ENCODE data around the gene TEKT5.
"Not testable (repeated sequence)": the region's sequence is repeated elsewhere in the genome, so short reads cannot be mapped to it uniquely, and the experiment has no call there.

The TEKT5 gene

DNA sequence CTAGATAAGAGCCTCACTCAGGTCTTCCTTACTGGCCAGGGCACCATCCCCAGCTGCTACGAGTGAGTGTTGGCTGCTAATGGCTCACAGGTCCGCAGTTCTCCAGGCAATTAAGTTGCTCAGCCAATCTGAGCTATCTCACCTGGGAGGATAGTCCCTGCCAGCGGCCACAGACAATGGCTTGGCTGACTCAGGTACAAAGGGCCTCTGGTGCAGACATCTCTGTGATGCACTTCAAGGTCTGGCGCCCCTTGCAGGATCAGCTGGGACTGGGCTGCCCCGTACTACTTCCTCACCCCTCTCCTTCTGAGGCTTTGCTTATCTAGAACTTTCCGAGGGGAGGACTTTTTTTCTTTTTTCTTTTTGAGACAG, 65.2 kb downstream of the TEKT5 start:
- FAIRE-seq, result no peak

DNA sequence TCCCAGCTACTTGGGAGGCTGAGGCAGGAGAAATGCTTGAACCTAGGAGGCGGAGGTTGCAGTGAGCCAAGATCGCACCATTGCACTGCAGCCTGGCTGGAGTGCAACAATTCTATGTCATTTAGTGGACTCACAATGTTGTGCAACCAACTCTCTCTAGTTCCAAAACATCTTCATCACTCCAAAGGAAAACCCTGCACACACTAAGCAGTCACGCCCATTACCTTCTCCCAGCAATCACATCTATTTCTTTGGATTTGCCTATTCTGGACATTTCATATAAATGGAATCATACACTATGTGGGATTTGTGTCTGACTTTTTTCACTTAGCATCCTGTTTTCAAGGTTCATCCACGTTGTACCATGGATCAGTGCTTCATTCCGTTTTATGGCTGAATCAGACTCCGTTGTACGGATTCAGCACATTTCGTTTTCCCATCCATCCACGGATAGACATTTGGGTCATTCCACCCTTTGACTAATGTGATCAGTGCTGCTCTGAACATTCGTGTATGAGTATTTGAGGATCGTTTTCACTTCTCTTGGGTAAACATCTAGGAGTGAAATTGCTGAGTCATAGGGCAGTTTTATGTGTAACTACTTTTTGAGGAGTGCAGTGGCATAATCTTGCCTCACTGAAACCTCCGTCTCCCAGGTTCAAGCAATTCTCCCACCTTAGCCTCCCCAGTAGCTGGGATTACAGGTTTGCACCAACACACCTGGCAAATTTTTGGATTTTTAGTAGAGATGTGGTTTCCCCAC, 69.0 kb downstream of the TEKT5 start:
- no peak for FAIRE-seq

DNA sequence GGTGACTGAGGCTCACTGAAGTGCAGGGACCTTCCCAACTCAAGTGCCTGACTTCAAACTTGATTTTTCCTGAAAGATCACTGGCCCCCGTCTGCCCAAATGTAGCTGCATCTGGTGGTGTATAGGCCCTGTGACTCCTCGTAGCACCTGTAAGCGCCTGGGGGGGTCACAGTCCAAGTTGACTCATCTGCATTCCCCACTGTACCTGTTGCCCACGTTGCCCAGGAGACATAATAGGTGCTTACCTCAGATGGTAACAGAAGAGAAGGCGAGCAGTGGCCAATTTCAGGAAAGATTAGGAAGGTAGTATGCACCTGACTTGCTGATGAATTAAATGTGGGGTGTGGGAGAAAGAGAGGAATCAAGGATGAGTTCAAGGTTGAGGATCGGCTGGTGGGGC, 70.2 kb downstream of the TEKT5 start:
- FAIRE-seq, result no peak

- no peak for FAIRE-seq
Observed at GRCh38 chr16:10623059-10623458, 71.7 kb downstream of the TEKT5 start.

DNA sequence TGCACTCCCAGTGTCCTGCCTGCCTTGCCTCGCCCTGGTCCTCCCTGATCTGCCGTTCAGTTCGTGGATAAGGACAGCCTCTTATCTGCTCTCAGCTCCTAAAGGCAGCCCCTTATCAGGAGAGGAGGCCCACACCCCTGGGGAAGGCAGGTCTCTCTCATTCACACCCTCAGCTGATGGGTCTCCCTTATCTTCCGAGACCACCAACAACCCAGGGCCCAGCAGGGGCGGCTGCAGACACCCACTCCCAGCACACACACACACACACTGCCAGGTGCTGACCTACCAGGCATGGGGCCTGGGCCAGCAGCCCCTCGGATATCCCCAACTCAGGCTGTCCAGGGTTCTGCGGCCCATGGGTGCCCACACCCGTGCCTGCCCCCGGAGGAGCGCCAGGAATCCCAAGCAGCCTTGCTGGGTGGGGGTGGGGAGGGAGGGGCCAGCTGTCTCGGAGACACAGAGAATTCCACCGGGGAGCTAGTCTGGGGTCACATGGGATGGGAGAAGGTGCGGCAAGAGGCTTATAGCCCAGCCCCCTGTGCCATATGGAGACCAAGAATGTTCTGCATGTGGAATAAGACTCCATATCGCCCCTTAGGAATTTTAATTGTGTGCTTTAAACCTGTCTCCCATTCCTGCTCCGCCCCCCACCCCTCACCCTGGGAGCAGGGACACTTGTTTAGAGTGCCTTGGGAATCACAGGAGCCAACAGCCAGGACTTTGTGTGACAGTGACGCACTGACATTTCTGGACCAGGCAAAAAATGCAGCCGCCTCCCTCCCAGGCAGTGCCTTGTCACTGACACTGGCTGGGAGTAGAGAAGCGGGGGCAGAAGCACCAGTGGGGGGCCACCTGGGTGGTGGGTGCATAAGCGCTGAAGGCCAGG, 72.5 kb downstream of the TEKT5 start:
- no peak for FAIRE-seq

- not testable (repeated sequence) for FAIRE-seq
Observed at GRCh38 chr16:10621216-10621949, 73.3 kb downstream of the TEKT5 start.

- FAIRE-seq, result no peak
Observed at GRCh38 chr16:10620120-10620519, 74.6 kb downstream of the TEKT5 start.

DNA sequence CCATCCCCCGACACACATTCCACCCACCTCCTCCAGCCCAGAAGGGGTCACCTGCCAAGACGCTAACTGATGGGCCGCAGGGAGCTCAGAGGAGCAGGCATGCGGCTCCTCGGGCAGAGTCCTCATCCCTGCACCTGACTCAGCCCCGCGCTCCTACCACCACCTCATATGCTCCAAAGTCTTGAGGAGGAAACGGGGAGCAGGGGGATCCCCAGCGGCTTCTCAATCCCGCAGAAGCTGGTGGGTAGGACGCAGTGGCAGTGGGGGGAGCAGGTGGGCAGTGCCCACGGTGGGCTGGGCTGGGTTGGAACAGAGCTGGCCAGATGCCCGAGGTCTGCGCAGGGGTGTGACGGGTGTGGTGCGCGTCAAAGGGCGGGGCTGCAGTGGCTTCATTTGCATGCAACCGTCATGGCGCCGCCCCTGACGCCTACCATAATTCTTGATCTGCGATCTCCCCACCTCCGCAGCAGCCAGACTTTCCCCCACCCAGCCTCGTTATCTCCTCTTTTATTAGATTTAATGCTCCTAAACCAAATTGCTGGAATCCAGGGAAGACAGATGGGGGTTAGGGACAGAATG, 75.4 kb downstream of the TEKT5 start:
- no peak for FAIRE-seq

- no peak for FAIRE-seq
Observed at GRCh38 chr16:10618710-10619209, 76.0 kb downstream of the TEKT5 start.

GRCh38 chr16:10617662-10618420, 76.9 kb downstream of the TEKT5 start:
- FAIRE-seq, result no peak

DNA sequence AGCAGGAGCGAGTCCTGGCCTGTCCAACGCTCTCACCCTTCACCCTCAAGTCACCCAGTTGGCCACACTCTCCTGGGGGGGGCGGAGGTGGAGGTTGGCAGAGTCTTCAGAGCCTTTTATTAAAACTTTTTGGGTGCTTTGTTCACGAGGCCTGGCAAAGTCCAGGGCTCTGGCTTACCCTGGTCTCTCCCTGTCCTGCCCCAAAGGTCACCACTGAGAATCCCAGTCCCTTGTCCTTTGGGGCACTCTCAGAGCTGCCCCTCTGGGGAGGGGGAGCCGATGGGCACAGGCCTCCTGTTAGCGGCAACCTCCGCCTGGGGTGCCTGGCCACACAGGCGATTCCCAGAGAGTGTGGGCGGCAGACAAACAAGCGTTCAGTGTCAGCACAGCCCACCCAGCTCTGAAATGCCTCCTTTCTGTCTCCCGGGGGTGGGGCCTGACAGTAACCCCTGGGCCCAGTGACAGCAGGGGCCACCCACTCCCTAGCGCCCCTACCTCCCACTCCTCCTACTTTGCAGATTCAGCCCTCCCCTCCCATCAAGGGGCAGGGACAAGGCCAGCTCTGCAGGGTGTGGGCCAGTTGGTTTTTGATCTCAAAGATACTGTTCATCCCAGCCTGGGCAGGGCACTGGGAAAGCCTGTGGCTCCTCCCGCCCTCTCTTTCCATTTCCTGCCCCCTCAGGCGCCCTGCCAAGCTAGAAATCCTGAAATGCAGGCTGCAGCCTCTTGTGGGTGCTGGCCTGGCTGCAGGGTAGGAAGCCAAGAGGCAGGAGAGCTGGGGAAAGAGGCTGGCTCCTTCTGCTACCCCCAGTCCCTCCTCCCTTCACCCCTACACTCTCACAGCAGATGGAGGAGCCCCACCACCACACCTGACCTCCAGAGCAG, 77.7 kb downstream of the TEKT5 start:
- no peak for FAIRE-seq

- FAIRE-seq, result no peak
Observed at GRCh38 chr16:10616419-10616755, 78.3 kb downstream of the TEKT5 start.

- no peak for FAIRE-seq
Observed at GRCh38 chr16:10614685-10615084, 80.0 kb downstream of the TEKT5 start.

- no peak for FAIRE-seq
Observed at GRCh38 chr16:10613785-10614485, 80.8 kb downstream of the TEKT5 start.

DNA sequence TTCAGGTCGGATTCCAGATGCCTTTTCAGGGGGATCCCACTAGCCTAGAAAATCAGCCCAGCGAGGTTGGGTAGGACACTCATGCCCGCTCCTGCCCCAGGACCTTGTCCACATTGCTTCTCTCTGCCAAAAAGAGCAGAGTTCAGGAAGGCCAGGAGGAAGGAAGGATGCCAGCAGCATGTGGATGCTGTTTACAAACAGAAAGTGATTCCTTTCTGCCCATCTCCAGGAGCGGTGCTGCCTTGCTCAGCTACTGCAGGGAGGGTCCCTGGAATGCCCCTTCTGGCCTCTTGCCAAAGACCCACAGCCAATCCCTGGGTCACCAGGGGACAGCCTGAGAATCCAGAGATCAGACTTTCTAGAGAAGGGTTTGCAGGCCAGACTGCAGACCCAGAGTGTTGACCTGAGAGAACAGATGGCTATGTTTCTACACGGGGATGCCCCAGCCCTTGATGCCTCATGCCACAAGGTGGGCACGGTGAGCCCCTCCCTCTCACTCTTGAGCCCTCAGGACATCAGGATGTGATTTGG, 82.0 kb downstream of the TEKT5 start:
- FAIRE-seq, result no peak

- FAIRE-seq, result no peak
Observed at GRCh38 chr16:10611825-10612342, 82.8 kb downstream of the TEKT5 start.

GRCh38 chr16:10610499-10611184, 84.1 kb downstream of the TEKT5 start:
- no peak for FAIRE-seq

DNA sequence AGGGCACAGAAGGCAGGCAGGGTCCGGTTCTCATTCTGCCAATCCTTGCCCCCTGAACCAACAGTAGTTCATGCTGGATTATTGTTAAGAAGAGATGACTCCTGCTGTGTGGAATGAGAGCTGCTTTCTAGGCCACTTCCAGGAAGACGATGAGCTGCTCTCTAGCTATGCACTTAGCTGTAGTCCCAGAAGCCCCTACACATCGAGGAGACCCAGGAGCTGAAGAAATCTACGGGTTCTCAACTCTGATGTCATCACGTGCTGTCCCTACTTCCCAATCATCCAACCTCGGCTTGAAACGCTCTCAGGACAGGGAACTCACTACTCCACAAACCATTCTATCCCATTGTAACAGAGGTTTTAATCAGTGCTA, 85.3 kb downstream of the TEKT5 start:
- FAIRE-seq, result no peak

- no peak for FAIRE-seq
Observed at GRCh38 chr16:10608687-10609401, 85.9 kb downstream of the TEKT5 start.
